ENCODE results near the gene CYTL1. TPM values are rescaled to one million over a fixed set of nuclear protein-coding genes. Genes with fewer than 3 reads are reported as not detected.

Gene CYTL1
- total RNA-seq, 1 donor from 2014 or later, result 67.3 TPM

DNA sequence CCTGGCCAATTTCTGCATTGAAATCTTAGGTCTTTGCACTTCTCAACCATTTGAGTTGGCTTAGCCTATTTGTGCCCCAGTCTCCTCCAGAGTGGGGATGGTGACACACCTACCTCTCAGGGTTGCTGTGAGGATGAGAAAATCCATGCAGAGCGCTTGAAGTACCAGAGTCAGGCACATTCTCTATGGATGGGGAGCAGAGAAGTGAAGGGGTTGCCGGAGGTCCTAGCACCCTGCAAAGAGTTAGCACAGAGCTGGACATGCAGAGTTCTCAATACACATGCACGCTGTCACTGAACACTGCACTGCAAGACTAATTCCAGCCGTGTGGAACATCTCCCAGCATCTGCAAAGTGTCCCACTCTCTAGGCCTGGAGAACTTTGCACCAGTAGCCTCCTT lies 29.5 kb upstream of the CYTL1 start:
- Mint-ChIP-seq H3K4me1 (ENCODE audit: low read depth) (peaks cover 37% of the 10 kb centered on the region), H3K9me3 (ENCODE audit: low read depth) (peaks cover 9% of the 10 kb centered on the region), H3K27ac (ENCODE audit: unreplicated experiment) (no peak overlapping the region), H3K27me3 (ENCODE audit: low read depth) (no peaks in the 10 kb centered on the region), H3K4me3 (ENCODE audit: unreplicated experiment) (no peak overlapping the region), H3K36me3 (ENCODE audit: low read depth) (no peaks in the 10 kb centered on the region)
- TF ChIP-seq, protein P1, sequence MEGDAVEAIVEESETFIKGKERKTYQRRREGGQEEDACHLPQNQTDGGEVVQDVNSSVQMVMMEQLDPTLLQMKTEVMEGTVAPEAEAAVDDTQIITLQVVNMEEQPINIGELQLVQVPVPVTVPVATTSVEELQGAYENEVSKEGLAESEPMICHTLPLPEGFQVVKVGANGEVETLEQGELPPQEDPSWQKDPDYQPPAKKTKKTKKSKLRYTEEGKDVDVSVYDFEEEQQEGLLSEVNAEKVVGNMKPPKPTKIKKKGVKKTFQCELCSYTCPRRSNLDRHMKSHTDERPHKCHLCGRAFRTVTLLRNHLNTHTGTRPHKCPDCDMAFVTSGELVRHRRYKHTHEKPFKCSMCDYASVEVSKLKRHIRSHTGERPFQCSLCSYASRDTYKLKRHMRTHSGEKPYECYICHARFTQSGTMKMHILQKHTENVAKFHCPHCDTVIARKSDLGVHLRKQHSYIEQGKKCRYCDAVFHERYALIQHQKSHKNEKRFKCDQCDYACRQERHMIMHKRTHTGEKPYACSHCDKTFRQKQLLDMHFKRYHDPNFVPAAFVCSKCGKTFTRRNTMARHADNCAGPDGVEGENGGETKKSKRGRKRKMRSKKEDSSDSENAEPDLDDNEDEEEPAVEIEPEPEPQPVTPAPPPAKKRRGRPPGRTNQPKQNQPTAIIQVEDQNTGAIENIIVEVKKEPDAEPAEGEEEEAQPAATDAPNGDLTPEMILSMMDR (IDR thresholded peaks at IDR 0.05), result no peak
- DNase-seq (ENCODE audit: low spot score), result no peak

DNA sequence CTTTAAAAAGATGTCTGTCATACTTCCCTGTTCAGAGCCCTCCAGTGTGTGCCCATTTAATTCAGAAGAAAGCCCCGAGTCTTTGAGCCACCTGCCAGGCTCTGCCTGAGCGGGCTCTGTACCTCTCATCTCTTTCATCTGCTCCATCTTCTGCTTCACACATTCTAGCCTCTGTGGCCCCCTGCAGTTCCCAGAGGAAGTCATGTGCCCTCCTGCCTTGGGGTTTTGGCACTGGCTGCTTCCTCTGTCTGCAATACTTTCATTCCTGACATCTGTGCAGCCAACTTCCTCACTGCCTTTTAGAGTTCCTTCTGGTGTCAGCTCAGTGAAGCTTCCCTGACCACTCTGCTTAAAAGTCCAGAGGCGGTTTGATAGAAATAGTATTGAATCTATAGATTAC lies 25.8 kb upstream of the CYTL1 start:
- TF ChIP-seq, protein P1 (IDR thresholded peaks at IDR 0.05), result no peak
- H3K27ac Mint-ChIP-seq (ENCODE audit: unreplicated experiment), result no peak overlapping the region
- H3K4me1 Mint-ChIP-seq (ENCODE audit: low read depth), result peaks cover 13% of the 10 kb centered on the region
- no peak for DNase-seq (ENCODE audit: low spot score)
- peaks cover 9% of the 10 kb centered on the region for H3K9me3 Mint-ChIP-seq (ENCODE audit: low read depth)
- H3K27me3 Mint-ChIP-seq (ENCODE audit: low read depth), result no peaks in the 10 kb centered on the region
- no peak overlapping the region for H3K4me3 Mint-ChIP-seq (ENCODE audit: unreplicated experiment)
- H3K36me3 Mint-ChIP-seq (ENCODE audit: low read depth), result no peaks in the 10 kb centered on the region

DNA sequence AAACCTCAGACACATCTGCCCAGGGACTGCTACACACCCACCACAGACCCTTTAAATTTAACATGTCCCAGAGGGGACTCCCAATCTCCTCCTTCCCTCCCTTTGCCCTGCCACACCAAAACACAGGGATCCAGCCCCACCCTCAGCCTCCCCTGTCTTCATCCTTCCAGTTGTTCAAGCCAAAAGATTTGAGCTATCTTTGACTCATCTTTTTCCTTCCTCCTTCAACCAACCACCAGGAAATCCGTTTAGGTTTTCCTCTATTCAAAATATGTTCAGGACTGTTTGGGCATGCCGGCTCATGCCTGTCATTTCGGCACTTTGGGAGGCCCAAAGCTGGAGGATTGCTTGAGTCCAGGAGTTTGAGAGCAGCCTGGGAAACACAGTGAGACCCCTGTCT lies 25.1 kb upstream of the CYTL1 start:
- H3K4me1 Mint-ChIP-seq (ENCODE audit: low read depth), result peaks cover 13% of the 10 kb centered on the region
- TF ChIP-seq, protein P1 (IDR thresholded peaks at IDR 0.05), result no peak
- no peaks in the 10 kb centered on the region for H3K27me3 Mint-ChIP-seq (ENCODE audit: low read depth)
- H3K9me3 Mint-ChIP-seq (ENCODE audit: low read depth), result peaks cover 9% of the 10 kb centered on the region
- H3K4me3 Mint-ChIP-seq (ENCODE audit: unreplicated experiment), result no peak overlapping the region
- H3K36me3 Mint-ChIP-seq (ENCODE audit: low read depth), result no peaks in the 10 kb centered on the region
- no peak overlapping the region for H3K27ac Mint-ChIP-seq (ENCODE audit: unreplicated experiment)
- DNase-seq (ENCODE audit: low spot score), result no peak

DNA sequence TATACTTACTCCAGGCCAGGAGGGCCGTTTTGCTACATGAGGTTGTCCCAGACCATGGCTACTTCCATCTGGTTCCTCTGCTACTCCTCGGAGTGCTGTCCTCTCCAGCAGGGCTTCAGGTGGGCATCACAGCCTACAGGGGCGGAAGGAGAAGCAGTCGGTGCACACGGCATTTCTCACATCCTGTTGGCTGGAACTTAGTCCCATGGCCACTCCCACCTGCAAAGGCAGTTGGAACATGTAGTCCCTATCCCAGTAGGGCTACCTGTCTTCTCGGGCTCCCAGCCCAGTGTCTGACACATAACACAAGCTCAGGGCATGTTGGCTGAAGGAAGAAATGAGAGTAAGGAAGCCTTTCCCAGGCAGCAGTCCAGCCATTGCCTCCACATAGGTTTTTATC lies 24.3 kb upstream of the CYTL1 start:
- H3K4me1 Mint-ChIP-seq (ENCODE audit: low read depth), result peaks cover 14% of the 10 kb centered on the region
- no peak overlapping the region for H3K4me3 Mint-ChIP-seq (ENCODE audit: unreplicated experiment)
- DNase-seq (ENCODE audit: low spot score), result no peak
- no peaks in the 10 kb centered on the region for H3K27me3 Mint-ChIP-seq (ENCODE audit: low read depth)
- no peak overlapping the region for H3K27ac Mint-ChIP-seq (ENCODE audit: unreplicated experiment)
- no peaks in the 10 kb centered on the region for H3K36me3 Mint-ChIP-seq (ENCODE audit: low read depth)
- TF ChIP-seq, protein P1 (IDR thresholded peaks at IDR 0.05), result no peak
- H3K9me3 Mint-ChIP-seq (ENCODE audit: low read depth), result peaks cover 9% of the 10 kb centered on the region

DNA sequence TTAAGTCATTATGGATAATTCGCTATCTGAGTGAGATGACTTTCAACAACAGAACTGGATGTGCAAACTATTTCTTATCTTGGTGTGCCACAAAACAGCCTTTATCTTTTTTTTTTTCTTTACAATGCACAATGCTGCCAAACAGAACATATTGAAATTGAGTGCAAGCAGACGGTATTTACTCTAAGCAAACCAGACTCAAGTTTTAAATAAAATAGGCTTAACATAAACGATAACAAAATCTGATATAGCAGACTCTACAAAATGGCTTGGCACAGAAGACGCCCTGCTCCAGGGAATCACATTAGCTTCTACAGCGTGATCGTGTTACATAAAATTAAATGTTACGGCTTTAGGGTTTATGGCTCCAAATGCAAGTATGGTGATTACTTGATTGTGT lies 22.4 kb upstream of the CYTL1 start:
- Mint-ChIP-seq H3K4me3 (ENCODE audit: unreplicated experiment) (no peak overlapping the region), H3K4me1 (ENCODE audit: low read depth) (peaks cover 29% of the 10 kb centered on the region), H3K9me3 (ENCODE audit: low read depth) (peaks cover 9% of the 10 kb centered on the region), H3K27ac (ENCODE audit: unreplicated experiment) (no peak overlapping the region), H3K36me3 (ENCODE audit: low read depth) (no peaks in the 10 kb centered on the region), H3K27me3 (ENCODE audit: low read depth) (no peaks in the 10 kb centered on the region)
- no peak for DNase-seq (ENCODE audit: low spot score)
- TF ChIP-seq, protein P1 (IDR thresholded peaks at IDR 0.05), result no peak

Data from chondrocyte (in vitro differentiated cells).